Measurements from ENCODE around the gene THSD7A.

- TF ChIP-seq CTCF (IDR thresholded peaks at IDR 0.05) (no peak), ATF6 (CRISPR knock-in tag; IDR thresholded peaks at IDR 0.05) (no peak), ZNF263 (CRISPR knock-in tag; IDR thresholded peaks at IDR 0.05; ENCODE audit: low read depth) (peak; percentile 58; the same call in 1 of the 2 replicates), SP1 (CRISPR knock-in tag; conservative IDR thresholded peaks at IDR 0.05) (no peak), NR1H2 (CRISPR knock-in tag; IDR thresholded peaks at IDR 0.05) (no peak)
These were observed 395.0 kb downstream of the THSD7A start for GRCh38 chr7:11436773-11437524.
